A673 (cell line): ENCODE data around the gene KLHL24. TPM values are rescaled to one million over a fixed set of nuclear protein-coding genes. Genes with fewer than 3 reads are reported as not detected.

ENCODE experiments used
- BruUV-seq: library from RNA; stranded (reverse); fragments of 400-500 nt; replicated peaks from 2 replicates; lab custom pipeline; 2021; lab: Mats Ljungman, UMichigan
- CTCF ChIA-PET: fragments of 300-600 bp; sonication (Branson Sonifier 250); formaldehyde crosslinking; loops from one replicate; lab custom pipeline; 2022; ENCODE audit warnings: antibody characterized with exemption; lab: Charles Lee
- POLR2A ChIA-PET: fragments of 300-600 bp; sonication (Branson Sonifier 250); formaldehyde crosslinking; loops from one replicate; lab custom pipeline; 2022; ENCODE audit warnings: antibody characterized with exemption; ENCODE audit not compliant: low non-redundant PET; lab: Charles Lee
- DNase-seq: peaks from one replicate; pipeline ENCODE4 v3.0.0-alpha.2; 2015; ENCODE audit warnings: low spot score
- H3K27ac ChIP-seq: fragments of 200-600 bp; sonication (generic); 2 replicates; pipeline ENCODE4 v1.5.1; 2016; ENCODE audit warnings: mixed run types, low read depth, mild to moderate bottlenecking, mixed read lengths, antibody characterized with exemption, low read length; ENCODE audit not compliant: poor library complexity, severe bottlenecking
- H3K27me3 ChIP-seq: fragments of 200-600 bp; sonication (generic); replicated peaks from 2 replicates; pipeline ENCODE4 v1.6.1; 2017; ENCODE audit warnings: mixed run types, low read depth, mild to moderate bottlenecking, mixed read lengths, antibody characterized with exemption, low read length; ENCODE audit not compliant: insufficient read depth, poor library complexity
- H3K36me3 ChIP-seq: fragments of 200-600 bp; sonication (generic); 2 replicates; pipeline ENCODE4 v1.6.1; 2016; ENCODE audit warnings: mixed run types, mild to moderate bottlenecking, mixed read lengths, antibody characterized with exemption, low read length; ENCODE audit not compliant: insufficient read depth, poor library complexity, severe bottlenecking
- H3K4me1 ChIP-seq: fragments of 200-600 bp; sonication (generic); 2 replicates; pipeline ENCODE4 v1.6.1; 2017; ENCODE audit warnings: mixed run types, mild to moderate bottlenecking, mixed read lengths, antibody characterized with exemption, low read length; ENCODE audit not compliant: insufficient read depth, poor library complexity, severe bottlenecking
- H3K4me3 ChIP-seq: fragments of 200-600 bp; sonication (generic); 2 replicates; pipeline ENCODE4 v1.5.1; 2016; ENCODE audit warnings: low read depth, mixed run types, mild to moderate bottlenecking, mixed read lengths, low read length; ENCODE audit not compliant: poor library complexity, severe bottlenecking
- H3K9me3 ChIP-seq: fragments of 200-600 bp; sonication (generic); 2 replicates; pipeline ENCODE4 v1.6.1; 2016; ENCODE audit warnings: mixed run types, low read depth, mild to moderate bottlenecking, mixed read lengths, antibody characterized with exemption, low read length; ENCODE audit not compliant: poor library complexity, severe bottlenecking
- CTCF ChIP-seq: fragments of 300-800, 200-600 bp; sonication (generic); conservative IDR thresholded peaks from 2 replicates; pipeline ENCODE4 v1.5.1; 2017; ENCODE audit warnings: low read depth, mild to moderate bottlenecking, antibody characterized with exemption, low read length, moderate library complexity, mixed read lengths
- EZH2 ChIP-seq: fragments of 200-600 bp; sonication (generic); IDR thresholded peaks from 2 replicates; pipeline ENCODE4 v1.6.1; 2017; ENCODE audit warnings: borderline replicate concordance, low read depth, mild to moderate bottlenecking, mixed read lengths, antibody characterized with exemption, low read length; ENCODE audit not compliant: poor library complexity, severe bottlenecking
- intact Hi-C: fragments of 100-400 bp; cut with micrococcal nuclease; formaldehyde crosslinking; loops from one replicate; pipeline ENCODE4 v1.10.0; 2022; ENCODE audit not compliant: unreplicated experiment
- total RNA-seq: library from RNA; stranded (reverse); gene quantifications from 2 replicates; pipeline ENCODE4 v1.2.3, GENCODE V29; 2021

KLHL24 gene
- total RNA-seq, 1 experiment from 2014 or later = 7.3 TPM

DNA sequence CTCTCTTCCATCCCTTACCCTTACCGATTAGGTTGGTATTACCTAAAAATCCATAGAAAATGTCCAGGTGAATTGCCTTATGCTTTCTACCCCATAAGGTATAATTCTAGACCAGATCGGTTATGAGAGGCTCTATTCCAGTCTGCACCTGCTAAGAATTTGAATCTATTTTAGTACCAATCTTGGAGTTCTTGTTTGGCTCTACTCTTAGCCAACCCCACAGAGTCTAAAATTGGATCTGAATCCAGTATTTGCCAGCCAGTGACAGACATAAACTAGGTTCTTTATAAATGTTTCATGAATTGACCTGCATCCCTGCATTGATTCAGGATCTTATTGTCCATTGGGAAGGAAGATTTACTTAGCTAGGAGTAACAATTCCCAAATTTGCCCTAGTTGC, 6.5 kb downstream of the KLHL24 start:
- no peaks in the 10 kb centered on the region for H3K36me3 ChIP-seq
- CTCF ChIA-PET = no interaction called here
- H3K4me3 ChIP-seq = no peak overlapping the region
- POLR2A ChIA-PET = no interaction called here
- no peaks in the 10 kb centered on the region for H3K9me3 ChIP-seq
- no peak for DNase-seq
- no TSS peak for BruUV-seq
- intact Hi-C loops = no loop called here
- no peaks in the 10 kb centered on the region for H3K27me3 ChIP-seq
- peaks cover 9% of the 10 kb centered on the region for H3K4me1 ChIP-seq
- no peak overlapping the region for H3K27ac ChIP-seq
- TF ChIP-seq EZH2 (no peak), CTCF (no peak)

GRCh38 chr3:183644244-183644643, 8.8 kb downstream of the KLHL24 start:
- POLR2A ChIA-PET = no interaction called here
- CTCF ChIA-PET = no interaction called here

GRCh38 chr3:183645254-183645653, 9.8 kb downstream of the KLHL24 start:
- no peak for DNase-seq
- TF ChIP-seq EZH2 (no peak), CTCF (no peak)
- H3K4me1 ChIP-seq = no peaks in the 10 kb centered on the region
- H3K4me3 ChIP-seq = no peak overlapping the region
- POLR2A ChIA-PET = no interaction called here
- CTCF ChIA-PET = interaction anchor here (0.5 kb wide), 1 partner anchor 31 kb away, joined by 3 read pairs; no protein-coding TSS in a partner anchor
- H3K27ac ChIP-seq = no peak overlapping the region
- intact Hi-C loops = no loop called here
- H3K9me3 ChIP-seq = no peaks in the 10 kb centered on the region
- H3K36me3 ChIP-seq = no peaks in the 10 kb centered on the region
- H3K27me3 ChIP-seq = no peaks in the 10 kb centered on the region
- no TSS peak for BruUV-seq

More at GRCh38 chr3:183644244-183644643, 8.8 kb downstream of the KLHL24 start:
- no peak for TF ChIP-seq EZH2
- no peak for TF ChIP-seq CTCF
- Histone ChIP-seq H3K4me3 (no peak overlapping the region), H3K4me1 (no peaks in the 10 kb centered on the region), H3K36me3 (no peaks in the 10 kb centered on the region), H3K9me3 (no peaks in the 10 kb centered on the region), H3K27ac (no peak overlapping the region), H3K27me3 (no peaks in the 10 kb centered on the region)
- BruUV-seq = no TSS peak
- intact Hi-C loops = no loop called here
- no peak for DNase-seq
